HEK293T (cell line): ENCODE data around the gene AGPS.
"Not testable (repeated sequence)": the region's sequence is repeated elsewhere in the genome, so short reads cannot be mapped to it uniquely, and the experiment has no call there.

Source experiments
- CTCF ChIA-PET: fragments of 350-600 bp; formaldehyde crosslinking; extraction: SDS; loops from one replicate; lab custom pipeline; 2021; ENCODE audit warnings: antibody characterized with exemption, inconsistent platforms; lab: Yijun Ruan, JAX
- POLR2A ChIA-PET: fragments of 350-600 bp; formaldehyde crosslinking; extraction: SDS; loops from one replicate; lab custom pipeline; 2020; ENCODE audit warnings: antibody characterized with exemption, inconsistent platforms; lab: Yijun Ruan, JAX
- DNase-seq: peaks from one replicate; pipeline ENCODE4 v3.0.0; 2012; ENCODE audit warnings: mixed read lengths; ENCODE audit errors: extremely low spot score
- ARNT ChIP-seq: fragments of 450-650 bp; IDR thresholded peaks from 2 replicates; pipeline ENCODE4 v1.6.1; 2017; ENCODE audit warnings: mild to moderate bottlenecking
- BHLHE40 ChIP-seq: fragments of 450-650 bp; IDR thresholded peaks from 2 replicates; pipeline ENCODE4 v1.6.1; 2016; ENCODE audit warnings: mild to moderate bottlenecking, moderate library complexity, borderline replicate concordance
- CTBP1 ChIP-seq: fragments of 450-650 bp; IDR thresholded peaks from 2 replicates; pipeline ENCODE4 v1.6.1; 2016; ENCODE audit warnings: borderline replicate concordance
- ELF4 ChIP-seq: fragments of 450-650 bp; IDR thresholded peaks from 2 replicates; pipeline ENCODE4 v1.6.1; 2017; ENCODE audit warnings: antibody characterized with exemption
- FOXA1 ChIP-seq: fragments of 450-650 bp; IDR thresholded peaks from 2 replicates; pipeline ENCODE4 v1.6.1; 2016; ENCODE audit warnings: mild to moderate bottlenecking
- FOXK2 ChIP-seq: fragments of 450-650 bp; IDR thresholded peaks from 2 replicates; pipeline ENCODE4 v1.6.1; 2016; ENCODE audit warnings: mild to moderate bottlenecking
- FOXM1 ChIP-seq: fragments of 450-650 bp; IDR thresholded peaks from 2 replicates; pipeline ENCODE4 v1.6.1; 2017; ENCODE audit warnings: mild to moderate bottlenecking, borderline replicate concordance
- HDGF ChIP-seq: fragments of 450-650 bp; IDR thresholded peaks from 2 replicates; pipeline ENCODE4 v1.6.1; 2017; ENCODE audit warnings: antibody characterized with exemption, borderline replicate concordance
- L3MBTL2 ChIP-seq: fragments of 450-650 bp; conservative IDR thresholded peaks from 2 replicates; pipeline ENCODE4 v1.6.1; 2016; ENCODE audit warnings: mild to moderate bottlenecking
- LEF1 ChIP-seq: fragments of 450-650 bp; IDR thresholded peaks from 2 replicates; pipeline ENCODE4 v1.6.1; 2017; ENCODE audit warnings: mild to moderate bottlenecking, borderline replicate concordance
- NFRKB ChIP-seq: fragments of 450-650 bp; IDR thresholded peaks from 2 replicates; pipeline ENCODE4 v1.6.1; 2016; ENCODE audit warnings: mild to moderate bottlenecking, moderate library complexity
- PKNOX1 ChIP-seq: fragments of 450-650 bp; IDR thresholded peaks from 2 replicates; pipeline ENCODE4 v1.6.1; 2016
- SP1 ChIP-seq: fragments of 450-650 bp; IDR thresholded peaks from 2 replicates; pipeline ENCODE4 v1.6.1; 2017
- SUZ12 ChIP-seq: fragments of 450-650 bp; IDR thresholded peaks from 2 replicates; pipeline ENCODE4 v1.6.1; 2016; ENCODE audit warnings: mild to moderate bottlenecking
- TARDBP ChIP-seq: fragments of 450-650 bp; IDR thresholded peaks from 2 replicates; pipeline ENCODE4 v1.6.1; 2016
- ZNF384 ChIP-seq: fragments of 450-650 bp; IDR thresholded peaks from 2 replicates; pipeline ENCODE4 v1.6.1; 2016

Gene AGPS

GRCh38 chr2:177427316-177427715, 34.7 kb downstream of the AGPS start:
- DNase-seq, result no peak
- POLR2A ChIA-PET, result no interaction called here
- TF ChIP-seq ELF4 (no peak), SP1 (no peak), FOXA1 (no peak), FOXM1 (no peak), SUZ12 (no peak), CTBP1 (no peak), ARNT (no peak), FOXK2 (no peak), L3MBTL2 (no peak), HDGF (no peak), LEF1 (no peak), BHLHE40 (no peak), ZNF384 (no peak), TARDBP (no peak), PKNOX1 (no peak), NFRKB (no peak)
- CTCF ChIA-PET, result no interaction called here

GRCh38 chr2:177427936-177428335, 35.4 kb downstream of the AGPS start:
- CTCF ChIA-PET, DNase-seq, POLR2A ChIA-PET: not testable (repeated sequence)

GRCh38 chr2:177429688-177430325, 37.2 kb downstream of the AGPS start:
- DNase-seq, result no peak
- TF ChIP-seq PKNOX1 (no peak), NFRKB (no peak), FOXA1 (no peak), SUZ12 (no peak), FOXM1 (no peak)
- ChIA-PET POLR2A (no interaction called here), CTCF (no interaction called here)

GRCh38 chr2:177430411-177430810, 37.8 kb downstream of the AGPS start:
- ChIA-PET POLR2A (no interaction called here), CTCF (no interaction called here)
- DNase-seq, result no peak
- no peak for TF ChIP-seq CTBP1
- TF ChIP-seq HDGF, result no peak
- no peak for TF ChIP-seq ZNF384

GRCh38 chr2:177431111-177431725, 38.6 kb downstream of the AGPS start:
- CTCF ChIA-PET, result not testable (repeated sequence)

GRCh38 chr2:177432703-177433102, 40.1 kb downstream of the AGPS start:
- ChIA-PET CTCF (no interaction called here), POLR2A (no interaction called here)
- TF ChIP-seq FOXA1 (no peak), SUZ12 (no peak), LEF1 (no peak), BHLHE40 (no peak), HDGF (no peak), ELF4 (no peak)
- DNase-seq, result no peak

More at GRCh38 chr2:177431111-177431725, 38.6 kb downstream of the AGPS start:
- POLR2A ChIA-PET, DNase-seq: not testable (repeated sequence)

- TF ChIP-seq SP1 (no peak), SUZ12 (no peak), ZNF384 (no peak), ARNT (no peak), FOXK2 (no peak), CTBP1 (no peak), ELF4 (no peak)
- no peak for DNase-seq
- ChIA-PET CTCF (no interaction called here), POLR2A (no interaction called here)
These were observed 40.8 kb downstream of the AGPS start for GRCh38 chr2:177433402-177433801.

GRCh38 chr2:177434475-177434874, 41.9 kb downstream of the AGPS start:
- POLR2A ChIA-PET, result no interaction called here
- CTCF ChIA-PET, result no interaction called here
- DNase-seq, result no peak

More at GRCh38 chr2:177434475-177434874, 41.9 kb downstream of the AGPS start:
- no peak for TF ChIP-seq CTBP1
- no peak for TF ChIP-seq ELF4
- no peak for TF ChIP-seq SUZ12
- TF ChIP-seq HDGF, result no peak
- no peak for TF ChIP-seq L3MBTL2
- no peak for TF ChIP-seq LEF1
- no peak for TF ChIP-seq PKNOX1
